CD4-positive, alpha-beta T cell treated with Interferon alpha-2 for 1 hour (primary cell): ENCODE measurements around the gene TTC12.
"Not testable (repeated sequence)": the region's sequence is repeated elsewhere in the genome, so short reads cannot be mapped to it uniquely, and the experiment has no call there.

ENCODE experiments used
- DNase-seq, 2 donors: peaks; one replicate each; pipeline ENCODE4 v3.0.0-alpha.2; 2020 to 2022

The TTC12 gene

DNA sequence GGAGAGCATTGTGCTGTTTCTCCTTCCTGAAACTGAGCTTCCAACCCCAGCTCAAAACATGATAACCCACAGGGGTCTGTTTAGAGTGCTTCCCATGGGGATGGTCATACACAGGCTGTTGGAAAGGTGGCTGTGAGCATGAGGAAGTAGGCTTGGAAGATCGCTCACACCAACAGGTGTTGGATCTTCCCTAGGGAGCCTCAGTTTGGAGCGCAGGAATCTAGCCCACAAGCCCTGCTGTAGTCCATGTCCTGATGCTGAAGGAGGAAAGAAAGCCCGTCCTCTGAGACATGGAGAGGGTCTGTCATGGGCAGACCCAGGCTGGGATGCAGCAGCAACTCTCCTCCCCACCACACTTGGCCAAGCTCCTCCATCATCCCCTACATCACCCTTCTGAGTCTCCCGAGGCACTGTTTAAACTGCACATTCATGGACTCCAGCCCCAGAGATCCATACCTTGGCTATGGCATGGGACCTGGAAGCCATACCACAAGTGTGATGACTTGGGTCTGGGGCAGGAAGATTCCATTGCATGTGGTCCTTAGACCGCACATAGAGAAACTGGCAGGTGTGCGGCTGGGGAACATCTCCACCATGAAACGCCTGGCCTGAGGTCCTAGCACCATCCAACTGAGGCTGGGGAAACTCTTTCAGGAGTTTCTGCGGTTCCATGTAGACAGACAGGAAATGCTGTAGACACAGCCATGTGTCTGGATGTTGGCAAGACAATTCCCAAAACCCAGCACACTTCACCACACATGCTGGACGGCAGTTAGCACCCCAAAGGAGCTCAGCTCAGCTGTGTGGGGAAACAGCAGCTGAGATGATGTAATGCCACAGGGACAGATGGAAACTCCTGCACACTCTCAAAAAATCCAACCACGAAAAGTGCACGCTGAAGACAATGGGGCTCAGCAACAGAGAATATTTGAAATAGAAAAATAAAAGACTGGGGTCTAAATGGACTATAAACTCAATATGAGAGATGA, 27.6 kb upstream of the TTC12 start:
- DNase-seq = no peak

DNA sequence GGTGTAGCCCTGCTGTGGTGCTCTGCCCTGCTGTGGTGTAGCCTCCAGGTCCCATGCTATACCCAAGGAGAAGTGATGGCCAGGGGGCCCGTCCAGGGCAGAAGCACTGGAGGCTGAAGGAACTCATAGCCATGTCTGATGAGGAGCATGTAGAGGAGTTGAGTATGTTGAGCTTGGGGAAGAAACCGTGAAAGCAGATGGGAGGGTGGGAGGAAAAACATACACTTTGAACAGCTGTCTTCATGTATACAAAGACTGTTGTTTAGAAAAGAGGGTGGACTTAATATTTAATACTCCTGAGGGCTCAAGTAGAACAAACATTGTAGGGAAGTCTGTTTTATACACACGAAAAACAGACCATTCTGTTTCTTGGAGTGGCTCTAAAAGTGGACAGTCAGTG, 26.6 kb upstream of the TTC12 start:
- no peak for DNase-seq

DNA sequence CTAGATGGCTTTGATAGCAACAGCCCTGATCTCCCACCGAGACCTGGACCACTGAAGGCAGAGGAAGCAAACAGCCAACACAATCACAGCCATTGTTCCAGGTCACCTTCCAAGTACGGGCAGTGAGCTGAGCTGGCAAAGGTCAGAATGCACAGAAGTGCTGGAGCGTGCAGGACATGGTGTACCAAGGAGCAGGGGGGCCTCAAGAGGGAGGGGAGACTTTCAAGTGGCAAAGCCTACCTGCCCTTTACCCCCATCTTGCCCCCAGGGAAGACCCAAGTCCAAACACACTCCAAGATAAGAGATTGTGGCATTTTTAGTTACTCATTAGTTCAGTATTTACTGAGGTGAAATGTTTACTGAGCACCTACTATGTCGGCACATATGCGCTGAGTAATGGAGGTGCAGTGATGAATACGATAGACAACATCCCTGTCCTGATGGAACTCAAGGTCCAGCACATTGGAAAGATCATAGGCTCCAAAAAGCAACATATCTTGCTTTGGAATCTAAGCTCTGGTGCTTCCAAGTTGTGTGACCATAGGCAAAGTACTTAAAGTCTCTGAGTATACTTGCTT, 26.0 kb upstream of the TTC12 start:
- DNase-seq = no peak

DNA sequence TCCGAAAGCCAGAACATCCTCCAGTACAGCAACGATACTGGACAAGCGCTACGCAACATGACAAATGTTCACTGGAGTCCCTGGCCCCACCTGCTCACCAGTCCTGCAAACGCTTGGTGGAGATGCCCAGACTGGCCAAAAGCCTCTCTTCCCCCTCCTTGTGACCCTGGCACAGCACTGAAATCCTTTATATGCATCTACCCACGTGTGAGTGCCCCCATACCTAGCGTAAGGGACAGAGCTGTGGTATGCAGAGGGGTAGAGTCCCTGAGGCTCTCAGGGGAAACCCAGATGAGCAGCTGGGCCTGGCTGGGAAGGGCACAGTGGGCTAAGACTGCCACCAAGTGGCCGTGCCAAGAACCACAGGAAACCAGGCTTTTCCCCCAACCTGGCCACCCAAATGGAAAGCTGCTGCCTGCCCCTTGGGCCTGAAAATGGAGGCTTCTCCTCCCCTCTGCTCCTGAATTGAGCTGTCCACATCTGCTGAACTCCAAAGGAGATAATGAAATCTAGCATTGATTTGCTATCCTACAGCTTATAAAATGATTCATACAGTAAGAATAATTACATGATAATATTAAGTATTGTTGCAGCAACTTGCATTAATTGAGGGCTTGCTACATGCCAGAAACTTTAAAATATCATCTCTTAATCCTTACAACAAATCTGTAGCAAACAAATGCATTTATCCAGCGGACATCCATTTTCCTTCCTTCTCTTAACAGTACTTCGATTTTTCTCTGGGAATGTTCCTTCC, 24.8 kb upstream of the TTC12 start:
- peak; percentile 58 to 66 for DNase-seq

DNA sequence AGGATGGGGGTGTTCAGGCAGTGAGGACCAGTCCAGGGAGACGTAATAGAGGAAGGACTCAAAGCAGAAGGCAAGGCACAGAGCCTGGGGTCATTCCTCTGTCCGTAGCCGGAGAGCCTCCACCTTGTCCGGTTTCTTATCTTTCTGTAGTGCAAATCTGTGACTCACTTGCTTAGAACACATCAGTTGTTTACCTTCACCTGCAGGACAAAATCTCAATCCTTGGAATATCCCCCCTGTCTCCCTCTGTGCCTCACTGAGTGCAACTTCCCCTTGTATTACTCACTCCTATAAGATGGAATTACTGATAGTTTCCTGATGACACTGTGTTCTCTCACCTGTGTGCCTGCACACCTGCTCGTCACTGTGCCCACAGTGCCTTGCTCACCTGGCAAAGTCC, 20.4 kb upstream of the TTC12 start:
- no peak for DNase-seq

DNA sequence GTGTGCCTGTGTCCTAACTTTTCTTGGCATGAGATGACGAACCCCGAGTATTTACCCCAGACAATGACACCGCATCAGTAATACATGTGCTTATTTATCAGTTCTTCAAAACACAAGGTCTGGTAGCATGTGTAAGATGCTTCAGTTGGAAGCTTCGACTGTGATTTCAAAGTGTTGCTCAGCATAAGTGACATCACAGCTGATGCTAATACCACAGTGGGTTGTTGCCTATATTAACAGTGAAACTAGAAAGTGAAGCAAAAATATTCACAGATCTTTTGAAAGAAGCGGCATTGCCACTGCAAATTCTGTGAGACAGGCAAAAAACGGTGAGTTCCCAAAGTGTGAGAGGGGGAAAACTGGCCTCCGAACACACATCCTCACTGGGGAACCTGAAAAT, 18.4 kb upstream of the TTC12 start:
- DNase-seq = no peak

DNA sequence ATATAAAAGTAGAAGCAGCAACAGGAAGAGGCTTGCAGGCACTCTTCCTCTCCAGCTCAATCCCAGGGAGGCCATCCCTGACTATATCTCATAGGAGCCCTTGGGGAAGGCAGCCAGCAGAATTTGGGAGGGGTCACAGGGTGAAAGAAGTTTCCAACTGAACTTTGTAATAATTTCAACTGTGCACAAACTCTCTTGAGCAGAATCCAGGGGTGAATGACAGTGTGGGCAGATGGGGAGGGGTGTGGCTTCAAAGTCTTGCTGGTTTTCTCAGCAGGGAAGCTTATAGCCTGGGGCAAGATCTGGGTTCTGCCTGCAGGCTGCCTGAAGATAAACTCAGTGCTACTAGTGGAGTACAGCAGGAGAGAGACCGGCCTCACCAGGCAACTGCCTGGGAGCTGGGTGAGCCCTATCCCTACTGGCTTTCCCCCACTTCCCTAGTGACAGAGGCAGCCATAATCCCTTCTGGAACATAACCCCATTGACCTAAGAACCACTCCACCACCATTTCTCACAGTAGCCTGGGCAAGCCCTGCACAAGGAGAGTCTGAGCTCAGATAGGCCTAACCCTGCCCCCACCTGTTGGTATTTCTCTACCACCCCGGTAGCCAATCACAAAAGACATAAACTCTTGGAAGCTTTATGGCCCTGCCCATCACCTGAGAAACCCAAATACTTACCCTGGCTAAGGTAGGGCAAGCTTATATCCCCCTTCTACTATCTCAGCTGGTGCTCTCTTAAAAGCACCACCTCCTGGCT, 17.8 kb upstream of the TTC12 start:
- DNase-seq = no peak

DNA sequence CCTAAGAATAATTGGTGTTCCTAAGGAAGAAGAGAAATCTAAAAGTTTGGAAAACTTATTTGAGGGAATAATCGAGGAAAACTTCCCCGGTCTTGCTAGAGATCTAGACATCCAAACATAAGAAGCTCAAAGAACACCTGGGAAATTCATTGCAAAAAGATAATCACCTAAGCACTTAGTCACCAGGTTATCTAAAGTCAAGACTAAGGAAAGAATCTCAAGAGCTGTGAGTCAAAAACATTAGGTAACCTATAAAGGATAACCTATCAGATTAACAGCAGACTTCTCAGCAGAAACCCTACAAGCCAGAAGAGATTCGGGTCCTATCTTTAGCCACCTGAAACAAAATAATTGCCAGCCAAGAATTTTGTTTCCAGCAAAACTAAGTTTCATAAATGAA, 15.9 kb upstream of the TTC12 start:
- not testable (repeated sequence) for DNase-seq

DNA sequence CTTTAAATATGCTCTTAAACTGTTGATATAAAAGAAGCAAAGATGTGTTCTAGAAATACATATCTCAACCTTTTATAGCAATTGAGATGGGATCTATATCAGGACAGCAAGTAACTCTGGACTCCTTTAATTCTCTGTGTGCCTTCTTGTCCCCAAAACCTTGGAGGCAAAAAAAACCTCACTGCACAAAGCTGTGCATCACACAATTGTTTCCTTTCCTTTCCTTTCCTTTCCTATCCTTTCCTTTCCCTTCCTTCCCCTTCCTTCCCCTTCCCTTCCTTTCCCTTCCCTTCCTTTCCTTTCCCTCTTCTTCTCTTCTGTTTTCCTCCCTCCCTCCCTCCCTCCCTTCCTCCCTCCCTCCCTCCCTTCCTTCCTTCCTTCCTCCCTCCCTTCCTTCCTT, 9.5 kb upstream of the TTC12 start:
- no peak for DNase-seq

DNA sequence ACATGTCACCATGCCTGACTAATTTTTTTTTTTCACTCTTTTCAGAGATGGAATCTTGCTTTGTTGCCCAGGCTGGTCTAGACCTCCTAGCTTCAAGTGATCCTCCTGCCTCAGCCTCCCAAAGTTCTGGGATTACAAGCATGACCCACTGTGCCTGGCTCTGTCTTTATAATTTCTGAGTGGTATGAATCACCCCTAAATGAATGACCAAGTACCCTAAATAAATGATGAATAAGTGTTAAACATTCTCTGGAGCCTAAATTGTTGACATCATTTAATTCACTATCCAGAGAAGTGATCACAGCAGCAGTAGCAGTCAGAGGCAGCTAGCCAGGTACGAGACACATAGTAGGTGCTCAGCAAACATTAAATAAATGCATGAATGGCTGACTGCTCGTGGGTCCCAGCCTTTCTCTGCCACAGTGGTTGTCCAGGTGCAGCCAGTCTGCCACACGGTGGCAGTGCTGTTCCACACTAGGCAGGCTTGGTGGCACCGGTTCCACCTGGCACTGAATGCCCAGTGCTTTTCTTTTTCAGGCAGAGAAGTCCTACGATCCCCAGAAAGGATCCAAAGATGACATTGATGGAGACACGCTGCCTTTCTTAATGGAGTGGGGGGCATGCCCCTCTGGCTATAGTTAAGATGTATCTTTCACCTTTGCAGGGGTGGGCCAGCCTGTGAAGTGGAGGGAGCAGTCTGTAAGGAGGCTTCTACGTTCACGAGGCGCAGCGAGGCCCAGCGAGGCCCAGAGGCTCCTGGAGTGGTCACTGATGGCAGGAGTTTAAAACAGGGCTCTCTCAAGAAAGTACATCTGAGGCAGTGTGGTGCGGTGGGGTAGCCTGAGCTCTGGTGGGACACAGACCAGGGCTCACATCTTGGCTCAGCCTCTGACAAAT, 8.7 kb upstream of the TTC12 start:
- DNase-seq = peak; percentile 70 to 76

DNA sequence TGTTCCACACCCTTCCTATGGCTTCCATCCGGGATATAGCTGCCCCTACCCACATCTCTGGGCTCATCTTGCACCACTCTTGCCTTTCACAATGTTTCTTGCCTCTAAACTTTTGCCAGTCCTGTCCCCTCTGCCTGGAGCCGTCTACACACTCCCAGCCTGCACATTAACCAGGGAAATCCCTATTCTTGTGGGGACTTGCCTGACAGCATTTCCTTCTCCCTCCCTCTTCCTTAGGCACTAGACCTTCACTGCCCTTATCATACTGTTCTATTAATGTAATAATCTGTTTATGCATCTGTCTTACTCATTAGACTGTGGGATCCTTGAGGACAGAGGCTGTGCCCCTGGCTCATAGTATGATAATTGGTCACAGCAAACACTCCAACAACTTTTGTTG, 5.8 kb upstream of the TTC12 start:
- no peak for DNase-seq

DNA sequence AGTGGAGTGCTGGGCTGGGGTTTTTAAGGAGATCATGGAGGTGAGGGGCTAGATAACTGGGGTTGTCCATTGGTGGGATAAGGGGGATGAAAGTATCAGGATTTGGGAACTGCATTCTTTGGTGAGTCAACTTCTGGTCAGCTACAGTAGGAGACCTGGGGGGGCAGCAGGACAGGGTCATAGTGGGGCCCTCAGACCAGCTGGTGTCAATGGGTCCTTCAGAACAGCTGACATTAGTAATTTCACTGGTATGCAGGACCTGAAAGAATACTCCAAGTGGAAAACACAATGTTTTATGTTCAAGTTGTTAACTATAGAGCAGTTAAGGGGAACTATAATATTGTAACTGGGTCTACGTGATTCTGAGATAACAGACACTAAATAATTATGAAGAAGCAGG, 2.8 kb upstream of the TTC12 start:
- no peak for DNase-seq

DNA sequence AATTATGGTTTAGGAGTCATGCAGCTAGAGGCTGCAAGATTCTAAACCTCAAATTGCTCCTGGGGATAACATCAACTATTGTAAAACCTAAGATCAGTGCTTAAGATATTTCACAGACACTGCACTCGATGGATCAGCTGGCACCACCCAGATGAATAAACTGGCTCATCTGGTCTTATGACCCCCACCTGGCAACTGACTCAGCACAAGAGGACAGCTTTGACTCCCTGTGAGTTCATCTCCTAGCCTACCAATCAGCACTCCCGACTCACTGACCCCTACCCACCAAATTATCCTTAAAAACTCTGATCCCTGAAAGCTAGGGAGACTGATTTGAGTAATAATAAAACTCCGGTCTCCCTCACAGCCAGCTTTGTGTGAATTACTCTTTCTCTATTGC, 782 bp upstream of the TTC12 start:
- DNase-seq = no peak

DNA sequence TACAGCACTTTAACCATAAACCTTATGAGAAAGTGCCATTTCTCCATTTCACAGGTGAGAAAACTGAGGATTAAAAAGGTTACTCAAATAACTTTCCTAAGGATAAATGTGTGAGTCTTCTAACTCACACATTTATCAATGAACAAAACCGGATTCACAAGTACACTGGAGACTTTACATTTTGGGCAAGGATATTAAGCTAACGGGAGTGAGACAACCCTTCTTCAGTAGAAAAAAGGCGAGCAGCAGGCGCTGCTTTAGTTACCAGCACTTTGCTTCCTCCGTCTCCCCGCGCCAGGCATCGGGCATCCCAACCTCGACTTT, 356 bp upstream of the TTC12 start:
- DNase-seq = no peak

DNA sequence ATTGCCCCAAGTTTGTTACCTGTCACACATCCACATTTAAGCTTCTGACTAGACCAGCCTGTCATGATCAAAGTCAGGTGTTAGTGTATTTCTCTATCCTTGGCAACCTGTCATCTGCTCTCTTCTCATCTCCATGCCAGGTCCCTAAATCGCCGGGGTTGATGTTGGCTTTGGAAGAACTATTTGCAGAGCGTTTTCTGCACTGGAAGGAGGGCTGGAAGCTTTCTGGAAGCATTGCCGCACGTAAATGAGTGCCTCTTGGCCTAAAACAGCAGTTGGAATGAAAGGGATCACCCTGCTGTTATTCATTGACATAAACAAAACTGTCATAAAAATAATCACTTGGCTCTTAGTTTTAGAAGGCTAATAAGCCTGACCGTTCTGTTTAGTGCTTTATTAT, 1.4 kb downstream of the TTC12 start:
- no peak for DNase-seq

DNA sequence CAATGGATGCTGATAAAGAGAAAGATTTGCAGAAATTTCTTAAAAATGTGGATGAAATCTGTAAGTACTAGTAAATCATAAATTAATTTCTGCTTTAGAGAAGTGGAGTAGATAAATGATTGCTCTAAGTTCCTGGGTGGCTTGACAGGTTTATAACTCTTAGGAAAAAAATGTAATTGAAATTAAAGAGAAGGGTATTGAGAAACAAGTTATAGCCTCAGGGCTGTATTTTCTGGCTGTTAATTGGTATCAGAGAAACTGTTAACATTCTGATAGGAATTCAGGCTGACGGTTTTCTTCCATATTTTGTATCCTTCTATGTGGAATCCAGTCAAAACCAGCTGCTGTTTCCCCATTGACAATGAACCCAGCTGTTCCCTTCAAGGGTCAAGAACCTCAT, 1.9 kb downstream of the TTC12 start:
- DNase-seq = no peak

DNA sequence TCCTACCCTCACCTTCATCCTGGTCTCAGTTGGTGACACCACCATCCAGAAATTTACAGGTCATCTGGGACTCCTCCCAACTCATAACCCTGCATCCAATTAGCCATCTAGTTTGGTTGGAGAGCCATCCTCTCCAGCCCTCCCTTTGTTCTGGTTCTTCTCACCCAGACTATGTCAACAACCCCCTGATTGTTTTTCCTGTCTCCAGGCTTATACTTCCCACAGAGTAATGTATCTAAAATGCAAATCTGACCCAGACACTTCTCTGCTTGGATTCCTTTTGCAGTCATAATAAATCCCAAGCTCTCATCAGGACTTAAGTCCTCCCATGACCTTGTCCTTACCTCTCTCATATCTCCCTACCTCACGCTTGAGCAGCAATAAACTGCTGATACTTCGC, 3.0 kb downstream of the TTC12 start:
- DNase-seq = no peak

DNA sequence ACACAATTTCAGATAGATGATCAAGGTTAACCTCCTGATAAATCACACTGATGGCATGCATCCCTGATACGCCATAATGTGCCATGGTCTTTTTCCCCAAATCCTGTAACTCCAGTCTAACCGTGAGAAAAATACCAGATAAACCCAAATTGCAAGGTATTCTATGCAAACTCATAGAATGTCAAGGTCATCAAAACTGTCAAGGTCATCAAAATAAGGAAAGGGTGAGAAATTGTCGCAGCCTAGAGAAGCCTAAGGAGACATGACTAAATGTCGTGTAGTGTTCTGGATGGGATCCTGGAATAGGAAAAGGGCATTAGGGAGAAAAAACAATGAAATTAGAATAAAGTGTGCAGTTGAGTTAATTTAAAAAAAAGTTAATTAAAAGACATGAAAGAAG, 4.7 kb downstream of the TTC12 start:
- DNase-seq = no peak

DNA sequence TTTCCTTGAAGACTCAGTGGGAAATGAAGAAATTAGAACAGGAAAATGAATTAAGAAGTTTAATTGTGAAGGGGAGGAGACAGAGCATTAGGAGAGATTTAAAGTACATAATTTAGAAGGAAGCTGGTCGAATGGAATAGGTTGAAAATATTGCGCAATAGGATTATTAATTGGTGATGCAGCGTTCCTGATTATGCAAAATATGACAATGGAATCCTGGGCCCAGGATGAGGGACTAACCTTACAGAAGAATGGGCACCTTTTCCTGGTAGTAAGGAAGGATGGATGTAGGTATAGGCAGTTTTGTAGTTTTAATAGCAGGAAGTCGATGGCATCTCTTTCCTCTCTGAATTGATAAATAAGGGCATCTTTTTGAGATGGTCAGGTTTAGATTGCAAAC, 7.8 kb downstream of the TTC12 start:
- no peak for DNase-seq

DNA sequence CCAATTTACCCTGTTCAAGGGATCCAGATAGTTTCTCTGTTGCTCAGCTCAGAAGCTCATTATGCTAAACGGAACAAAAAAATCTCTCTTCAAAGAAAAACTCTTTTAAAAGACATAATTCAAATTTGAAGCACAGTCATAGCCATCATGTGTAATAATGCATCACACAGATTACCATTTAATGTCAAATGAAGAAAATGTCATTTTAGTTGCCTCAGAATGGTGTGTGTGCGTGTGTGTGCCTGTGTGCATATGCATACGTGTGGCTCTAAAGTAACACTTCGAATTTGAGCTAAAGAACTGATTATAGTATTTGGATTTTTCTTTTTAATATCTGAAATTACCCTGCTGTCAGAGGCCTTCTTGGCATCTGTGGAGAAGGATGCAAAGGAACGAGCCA, 9.9 kb downstream of the TTC12 start:
- no peak for DNase-seq

DNA sequence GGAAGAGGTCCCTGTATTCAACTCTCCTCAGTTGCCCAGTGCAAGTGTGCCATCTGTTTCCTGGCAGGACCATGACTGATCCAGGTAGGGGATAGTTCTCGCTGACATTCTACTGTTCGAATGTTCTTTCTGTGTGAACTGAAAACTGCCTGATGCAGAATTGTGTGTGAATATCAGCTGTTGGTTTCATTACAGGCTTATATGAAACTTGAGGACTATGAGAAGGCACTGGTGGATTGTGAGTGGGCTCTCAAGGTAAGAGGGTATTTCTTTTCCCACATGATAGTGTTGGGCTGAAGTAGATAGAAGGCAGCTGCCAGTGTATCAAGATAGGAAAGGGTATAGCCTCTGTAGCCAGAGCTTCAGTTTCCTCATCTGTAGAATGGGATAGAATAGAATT, 15.3 kb downstream of the TTC12 start:
- DNase-seq = no peak

DNA sequence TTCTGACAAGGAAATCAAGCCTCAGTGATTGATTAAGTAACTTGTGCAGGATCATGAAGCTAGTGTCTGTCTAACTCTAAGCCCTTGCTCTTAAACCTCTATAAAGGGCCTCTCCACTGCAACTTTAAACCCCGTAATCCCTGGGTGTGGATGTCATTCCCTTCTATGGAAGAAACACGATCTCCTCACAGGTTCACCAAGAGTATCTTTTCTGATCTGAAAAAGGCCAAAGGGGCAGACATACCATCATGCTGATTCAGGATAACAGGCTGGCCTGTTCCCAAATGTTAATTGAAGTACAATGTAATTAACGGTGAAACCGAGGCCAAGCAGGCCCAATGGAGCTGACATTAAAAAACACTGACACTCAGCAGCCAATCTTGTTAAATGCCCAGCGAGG, 17.1 kb downstream of the TTC12 start:
- no peak for DNase-seq
